Measurements from ENCODE around the gene CSTF3.

CSTF3 gene

GRCh38 chr11:33161120-33162005 is at the start of gene CSTF3:
CSTF3 (minus strand) TSS chr11:33161480; CDS start chr11:33161325, 155 bp downstream.
- Mint-ChIP-seq H3K9me3 (no peaks in the 10 kb centered on the region), H3K27ac (peak within 1 kb of the TSS; percentile 98), H3K36me3 (peaks cover 31% of the 10 kb centered on the region), H3K4me1 (peaks cover 39% of the 10 kb centered on the region), H3K4me3 (peak within 1 kb of the TSS; percentile 98)
- peak; percentile 86 to 98 for DNase-seq (ENCODE audit: low spot score in 2 of 2)
- ATAC-seq: peak; percentile 97

- H3K9me3 Mint-ChIP-seq: no peaks in the 10 kb centered on the region
- no peak for DNase-seq (ENCODE audit: low spot score in 2 of 2)
- H3K36me3 Mint-ChIP-seq: peaks cover 5% of the 10 kb centered on the region
- H3K27ac Mint-ChIP-seq: no peak overlapping the region
- H3K4me1 Mint-ChIP-seq: no peaks in the 10 kb centered on the region
- no peak for ATAC-seq
- no peak overlapping the region for H3K4me3 Mint-ChIP-seq
Measured at GRCh38 chr11:33208150-33208549, 46.9 kb upstream of the CSTF3 start.

- no peaks in the 10 kb centered on the region for H3K4me1 Mint-ChIP-seq
- no peaks in the 10 kb centered on the region for H3K9me3 Mint-ChIP-seq
- H3K4me3 Mint-ChIP-seq: no peak overlapping the region
- H3K36me3 Mint-ChIP-seq: no peaks in the 10 kb centered on the region
- no peak overlapping the region for H3K27ac Mint-ChIP-seq
- no peak for DNase-seq (ENCODE audit: low spot score in 2 of 2)
- ATAC-seq: no peak
Measured at GRCh38 chr11:33207408-33207985, 46.2 kb upstream of the CSTF3 start.

- DNase-seq (ENCODE audit: low spot score in 2 of 2): no peak
- no peaks in the 10 kb centered on the region for H3K4me1 Mint-ChIP-seq
- H3K9me3 Mint-ChIP-seq: no peaks in the 10 kb centered on the region
- no peak for ATAC-seq
- no peaks in the 10 kb centered on the region for H3K36me3 Mint-ChIP-seq
- H3K27ac Mint-ChIP-seq: no peak overlapping the region
- H3K4me3 Mint-ChIP-seq: no peak overlapping the region
Measured at GRCh38 chr11:33197915-33198727, 36.8 kb upstream of the CSTF3 start.

- H3K4me1 Mint-ChIP-seq: no peaks in the 10 kb centered on the region
- no peak overlapping the region for H3K27ac Mint-ChIP-seq
- H3K9me3 Mint-ChIP-seq: no peaks in the 10 kb centered on the region
- DNase-seq (ENCODE audit: low spot score in 2 of 2): no peak
- H3K4me3 Mint-ChIP-seq: no peak overlapping the region
- no peak for ATAC-seq
- H3K36me3 Mint-ChIP-seq: no peaks in the 10 kb centered on the region
Measured at GRCh38 chr11:33195462-33196173, 34.3 kb upstream of the CSTF3 start.

GRCh38 chr11:33194455-33194854 is 33.2 kb upstream of the CSTF3 start:
- ATAC-seq (no peak), DNase-seq (ENCODE audit: low spot score in 2 of 2) (no peak)
- H3K36me3 Mint-ChIP-seq: no peaks in the 10 kb centered on the region
- no peak overlapping the region for H3K27ac Mint-ChIP-seq
- no peaks in the 10 kb centered on the region for H3K4me1 Mint-ChIP-seq
- H3K4me3 Mint-ChIP-seq: no peak overlapping the region
- no peaks in the 10 kb centered on the region for H3K9me3 Mint-ChIP-seq

GRCh38 chr11:33191467-33191866 is 30.2 kb upstream of the CSTF3 start:
- Mint-ChIP-seq H3K9me3 (no peaks in the 10 kb centered on the region), H3K36me3 (no peaks in the 10 kb centered on the region), H3K4me3 (no peak overlapping the region), H3K4me1 (no peaks in the 10 kb centered on the region), H3K27ac (no peak overlapping the region)
- DNase-seq (ENCODE audit: low spot score in 2 of 2): no peak
- no peak for ATAC-seq

- H3K9me3 Mint-ChIP-seq: no peaks in the 10 kb centered on the region
- no peaks in the 10 kb centered on the region for H3K36me3 Mint-ChIP-seq
- no peaks in the 10 kb centered on the region for H3K4me1 Mint-ChIP-seq
- no peak overlapping the region for H3K27ac Mint-ChIP-seq
- no peak overlapping the region for H3K4me3 Mint-ChIP-seq
- DNase-seq (ENCODE audit: low spot score in 2 of 2) (no peak), ATAC-seq (no peak)
Measured at GRCh38 chr11:33187998-33188722, 26.9 kb upstream of the CSTF3 start.

GRCh38 chr11:33185756-33186155 is 24.5 kb upstream of the CSTF3 start:
- DNase-seq (ENCODE audit: low spot score in 2 of 2) (no peak), ATAC-seq (no peak)
- no peak overlapping the region for H3K27ac Mint-ChIP-seq
- H3K4me3 Mint-ChIP-seq: no peak overlapping the region
- H3K36me3 Mint-ChIP-seq: no peaks in the 10 kb centered on the region
- no peaks in the 10 kb centered on the region for H3K4me1 Mint-ChIP-seq
- H3K9me3 Mint-ChIP-seq: no peaks in the 10 kb centered on the region

- Mint-ChIP-seq H3K9me3 (no peaks in the 10 kb centered on the region), H3K4me3 (no peak overlapping the region), H3K4me1 (peaks cover 11% of the 10 kb centered on the region), H3K36me3 (no peaks in the 10 kb centered on the region), H3K27ac (no peak overlapping the region)
- no peak for ATAC-seq
- no peak for DNase-seq (ENCODE audit: low spot score in 2 of 2)
Measured at GRCh38 chr11:33182246-33182878, 21.1 kb upstream of the CSTF3 start.

GRCh38 chr11:33179348-33179803 is 18.1 kb upstream of the CSTF3 start:
- Mint-ChIP-seq H3K4me3 (no peak overlapping the region), H3K27ac (no peak overlapping the region), H3K36me3 (no peaks in the 10 kb centered on the region), H3K4me1 (peaks cover 11% of the 10 kb centered on the region), H3K9me3 (no peaks in the 10 kb centered on the region)
- DNase-seq (ENCODE audit: low spot score in 2 of 2): no peak
- no peak for ATAC-seq

- Mint-ChIP-seq H3K36me3 (no peaks in the 10 kb centered on the region), H3K4me1 (peaks cover 11% of the 10 kb centered on the region), H3K4me3 (no peak overlapping the region), H3K27ac (no peak overlapping the region), H3K9me3 (no peaks in the 10 kb centered on the region)
- no peak for ATAC-seq
- DNase-seq (ENCODE audit: low spot score in 2 of 2): no peak
Measured at GRCh38 chr11:33178443-33179180, 17.3 kb upstream of the CSTF3 start.

- DNase-seq (ENCODE audit: low spot score in 2 of 2): no peak
- H3K36me3 Mint-ChIP-seq: no peaks in the 10 kb centered on the region
Measured at GRCh38 chr11:33177676-33178336, 16.5 kb upstream of the CSTF3 start.

More at GRCh38 chr11:33177676-33178336, 16.5 kb upstream of the CSTF3 start:
- Mint-ChIP-seq H3K4me3 (no peak overlapping the region), H3K9me3 (no peaks in the 10 kb centered on the region), H3K4me1 (peaks cover 11% of the 10 kb centered on the region), H3K27ac (no peak overlapping the region)
- ATAC-seq: no peak

Measured in stimulated activated effector memory CD8-positive, alpha-beta T cell treated with anti-CD3 and anti-CD28 coated beads, Interleukin-12 subunit alpha, Interleukin-12 subunit beta, amount 100 ng/mL, for 72 hours (primary cell).